NCI-H345 treated with DMSO at 0.1 percent for 48 hours (cell line): ENCODE results near the gene RASD2.

Experiments
- DNase-seq: peaks from one replicate; lab custom pipeline; 2025; ENCODE audit not compliant: unreplicated experiment; lab: John Stamatoyannopoulos, UW

The RASD2 gene

DNA sequence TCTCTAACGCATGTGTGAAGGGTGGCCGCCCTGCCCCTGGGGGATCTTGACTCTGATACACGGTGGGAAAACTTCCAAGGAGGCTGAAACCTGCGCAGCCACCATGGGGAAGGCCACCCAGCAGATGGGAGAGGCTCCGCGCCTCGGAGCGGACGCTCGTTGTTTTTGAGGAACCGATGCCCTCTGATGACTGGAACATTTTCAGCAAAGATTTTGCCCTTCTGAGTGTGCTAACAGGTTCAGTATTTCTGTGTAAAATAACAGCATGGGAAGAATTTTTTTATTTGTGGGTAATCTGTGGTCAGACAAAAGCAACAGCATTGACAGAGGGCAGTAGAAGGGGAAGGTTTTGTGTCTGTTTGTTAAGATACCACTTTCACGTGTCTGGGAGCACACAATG lies 59.8 kb downstream of the RASD2 start:
- DNase-seq: no peak

DNA sequence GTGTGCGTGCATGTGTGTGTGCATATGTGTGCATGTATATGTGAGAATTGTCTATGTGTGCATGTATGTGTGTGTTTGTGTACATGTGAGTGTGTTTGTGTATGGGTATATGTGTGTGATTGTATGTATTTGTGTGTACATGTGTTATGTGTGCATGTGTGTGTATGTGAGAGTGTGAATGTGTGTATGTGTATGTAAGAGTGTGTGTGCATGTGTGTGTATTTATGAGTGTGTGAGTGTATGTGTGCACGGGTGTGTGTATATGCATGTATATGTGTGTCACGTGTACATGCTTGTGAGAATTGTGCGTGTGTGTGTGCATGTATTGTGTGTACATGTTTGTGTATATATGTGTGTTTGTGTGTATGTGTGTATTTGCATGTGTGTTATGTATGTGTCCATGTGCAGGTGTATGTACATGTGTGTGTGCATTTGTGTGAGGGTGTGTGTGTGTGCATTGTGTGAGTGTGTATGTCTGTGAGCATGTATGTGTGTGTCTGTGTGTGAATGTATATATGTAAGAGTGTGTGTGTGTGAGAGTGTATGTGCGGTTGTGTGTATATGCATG lies 60.5 kb downstream of the RASD2 start:
- DNase-seq: no peak

DNA sequence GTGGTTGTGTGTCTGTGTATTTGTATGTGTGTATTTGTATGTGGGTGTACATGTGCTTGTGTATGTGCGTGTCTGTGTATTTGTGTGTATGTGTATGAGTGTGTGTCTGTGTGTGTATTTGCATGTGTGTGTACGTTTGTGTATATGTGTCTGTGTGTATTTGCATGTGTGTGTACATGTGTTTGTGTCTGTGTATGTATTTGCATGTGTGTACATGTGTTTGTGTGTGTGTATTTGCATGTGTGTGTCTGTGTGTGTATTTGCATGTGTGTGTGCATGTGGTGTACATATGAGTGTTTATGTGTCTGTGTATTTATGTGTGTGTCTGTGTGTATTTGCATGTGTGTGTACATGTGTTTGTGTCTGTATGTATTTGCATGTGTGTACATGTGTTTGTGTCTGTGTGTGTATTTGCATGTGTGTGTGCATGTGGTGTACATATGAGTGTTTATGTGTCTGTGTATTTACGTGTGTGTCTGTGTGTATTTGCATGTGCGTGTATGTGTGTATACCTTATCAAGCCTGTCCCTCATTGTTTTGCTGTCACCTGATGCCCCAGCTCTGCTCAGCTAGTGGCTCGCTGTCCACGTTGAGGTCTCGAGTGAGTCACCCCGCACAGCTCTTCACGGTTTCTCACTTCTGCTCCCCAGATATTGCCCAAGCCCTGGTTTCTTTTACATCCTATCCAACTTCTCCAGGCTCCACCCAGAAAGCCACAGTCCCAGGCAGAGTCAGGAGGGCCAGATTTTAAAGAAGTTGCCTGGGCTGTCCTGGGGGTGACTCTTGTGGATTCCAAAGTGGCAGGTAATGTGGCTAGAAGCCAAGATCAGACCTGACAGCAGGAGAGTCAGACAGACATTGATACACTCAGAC lies 61.3 kb downstream of the RASD2 start:
- no peak for DNase-seq
